ENCODE results near the gene TMEM175. TPM values are rescaled to one million over a fixed set of nuclear protein-coding genes. Genes with fewer than 3 reads are reported as not detected.
"Not testable (repeated sequence)": the region's sequence is repeated elsewhere in the genome, so short reads cannot be mapped to it uniquely, and the experiment has no call there.

Gene TMEM175
- polyA plus RNA-seq, 1 donor = 25.5 TPM

GRCh38 chr4:915041-915474 lies 17.2 kb upstream of the TMEM175 start:
- no peak for DNase-seq

- no peak for DNase-seq
These were observed 16.7 kb upstream of the TMEM175 start for GRCh38 chr4:915595-915994.

GRCh38 chr4:917466-917865 lies 14.8 kb upstream of the TMEM175 start:
- no peak for DNase-seq

- DNase-seq = no peak
These were observed 14.3 kb upstream of the TMEM175 start for GRCh38 chr4:917992-918391.

GRCh38 chr4:918591-918990 lies 13.7 kb upstream of the TMEM175 start:
- not testable (repeated sequence) for DNase-seq

GRCh38 chr4:919004-919680 lies 13.1 kb upstream of the TMEM175 start:
- not testable (repeated sequence) for DNase-seq

- no peak for DNase-seq
These were observed 10.4 kb upstream of the TMEM175 start for GRCh38 chr4:921830-922331.

GRCh38 chr4:924107-925096 lies 7.9 kb upstream of the TMEM175 start:
- DNase-seq = no peak

- no peak for DNase-seq
These were observed 7.1 kb upstream of the TMEM175 start for GRCh38 chr4:925171-925570.

- DNase-seq = no peak
These were observed 6.3 kb upstream of the TMEM175 start for GRCh38 chr4:925771-926500.

- no peak for DNase-seq
These were observed 5.7 kb upstream of the TMEM175 start for GRCh38 chr4:926538-926937.

- not testable (repeated sequence) for DNase-seq
These were observed 4.7 kb upstream of the TMEM175 start for GRCh38 chr4:927566-927965.

GRCh38 chr4:929096-929765 lies 3.0 kb upstream of the TMEM175 start:
- no peak for DNase-seq

- DNase-seq = no peak
These were observed 2.2 kb upstream of the TMEM175 start for GRCh38 chr4:930028-930551.

GRCh38 chr4:930827-931193 lies 1.4 kb upstream of the TMEM175 start:
- no peak for DNase-seq

GRCh38 chr4:931194-931959 lies 883 bp upstream of the TMEM175 start:
- no peak for DNase-seq

- DNase-seq = no peak
These were observed 432 bp downstream of the TMEM175 start for GRCh38 chr4:932713-933070.

GRCh38 chr4:939508-939907 lies 7.2 kb downstream of the TMEM175 start:
- DNase-seq = not testable (repeated sequence)

- no peak for DNase-seq
These were observed 13.2 kb downstream of the TMEM175 start for GRCh38 chr4:945274-946102.

- no peak for DNase-seq
These were observed 13.8 kb downstream of the TMEM175 start for GRCh38 chr4:946103-946450.

Data from left kidney (tissue), 2 donors.